Lower lobe of right lung (tissue), 2 donors: ENCODE data around the gene LCN2. TPM values are rescaled to one million over a fixed set of nuclear protein-coding genes. Genes with fewer than 3 reads are reported as not detected.
A peak's percentile ranks its signal among the peaks of the same experiment; 100 is the strongest.
"Not testable (repeated sequence)": the region's sequence is repeated elsewhere in the genome, so short reads cannot be mapped to it uniquely, and the experiment has no call there.

Experiments
- ATAC-seq, 2 donors: fragments of 200-7000 bp; cut with Tn5 transposase; one replicate each; pipeline ENCODE4 v1.9.1; 2020 to 2022; ENCODE audit warnings: mild to moderate bottlenecking in 2 of 2, moderate library complexity in 2 of 2
- DNase-seq: peaks from one replicate; pipeline ENCODE4 v3.0.0-alpha.2; 2020
- H3K27ac ChIP-seq: fragments of 200-600 bp; one replicate; pipeline ENCODE4 v1.8.0; 2022
- H3K27me3 ChIP-seq: fragments of 200-600 bp; one replicate; pipeline ENCODE4 v1.8.0; 2022; ENCODE audit warnings: low read depth
- H3K36me3 ChIP-seq: fragments of 200-600 bp; one replicate; pipeline ENCODE4 v1.8.0; 2022; ENCODE audit warnings: mild to moderate bottlenecking
- H3K4me1 ChIP-seq: fragments of 200-600 bp; one replicate; pipeline ENCODE4 v1.8.0; 2022
- H3K4me3 ChIP-seq: fragments of 200-600 bp; one replicate; pipeline ENCODE4 v1.8.0; 2022; ENCODE audit warnings: mild to moderate bottlenecking
- H3K9me3 ChIP-seq: fragments of 200-600 bp; one replicate; pipeline ENCODE4 v1.8.0; 2022
- CTCF ChIP-seq: fragments of 200-600 bp; IDR thresholded peaks from one replicate; pipeline ENCODE4 v1.8.0; 2022; ENCODE audit warnings: antibody characterized with exemption, mild to moderate bottlenecking
- intact Hi-C: fragments of 100-400 bp; cut with DNase I; formaldehyde crosslinking; loops from one replicate; pipeline ENCODE4 v1.11.0; 2022
- total RNA-seq: library from RNA; stranded (reverse); fragmentation: NEBNext Ultra II Directional; extraction: Animal tissue kit (Norgen Biotek cat#: 25700); gene quantifications from one replicate; pipeline ENCODE4 v1.2.1, GENCODE V29; 2021
- donor health status: DM: no; HTN: yes; CAD: no; lungs with severe emphysema.

The LCN2 gene
- total RNA-seq, 1 donor from 2014 or later, result 83.4 TPM

DNA sequence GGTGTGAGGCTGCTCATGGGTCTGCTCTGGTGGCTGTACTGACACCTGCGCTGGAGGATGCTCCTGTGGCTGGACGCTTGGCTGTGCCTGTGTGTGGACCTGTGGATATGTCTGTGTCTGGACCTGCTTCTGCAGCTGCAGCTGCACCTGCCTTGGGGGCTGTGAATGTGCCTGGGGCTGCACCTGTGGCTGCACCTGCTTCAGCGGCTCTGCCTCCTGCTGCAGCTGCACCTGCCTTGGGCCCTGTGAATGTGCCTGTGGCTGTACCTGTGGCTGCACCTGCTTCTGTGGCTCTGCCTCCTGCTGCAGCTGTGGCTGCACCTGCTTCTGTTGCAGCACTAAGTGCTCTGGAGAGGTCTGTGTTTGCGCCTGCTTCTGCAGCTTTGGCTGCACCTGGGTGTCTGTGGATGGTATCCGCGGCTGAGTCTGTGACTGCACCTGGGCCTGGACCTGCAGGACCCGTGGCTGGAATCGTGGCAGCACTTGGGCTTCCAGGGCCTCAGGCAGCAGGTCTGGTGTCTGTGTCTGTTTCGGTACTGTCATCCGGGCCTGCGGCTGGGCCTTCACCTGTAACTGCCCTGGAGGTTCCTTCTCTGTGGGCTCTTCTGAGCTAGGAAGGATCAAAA is 29.7 kb downstream of the LCN2 start:
- Histone ChIP-seq H3K36me3 (peaks cover 84% of the 10 kb centered on the region), H3K4me1 (no peaks in the 10 kb centered on the region), H3K27ac (no peak overlapping the region), H3K4me3 (no peak overlapping the region), H3K27me3 (no peaks in the 10 kb centered on the region), H3K9me3 (no peaks in the 10 kb centered on the region)
- no peak for TF ChIP-seq CTCF
- intact Hi-C loops, result no loop called here
- no peak for ATAC-seq
- DNase-seq, result no peak

GRCh38 chr9:128180001-128180400 is 30.7 kb downstream of the LCN2 start:
- no peak overlapping the region for H3K4me3 ChIP-seq
- H3K9me3 ChIP-seq, result no peaks in the 10 kb centered on the region
- DNase-seq (no peak), ATAC-seq (no peak)
- H3K4me1 ChIP-seq, result no peaks in the 10 kb centered on the region
- intact Hi-C loops, result no loop called here
- H3K36me3 ChIP-seq, result peaks cover 83% of the 10 kb centered on the region
- H3K27me3 ChIP-seq, result no peaks in the 10 kb centered on the region
- no peak overlapping the region for H3K27ac ChIP-seq
- TF ChIP-seq CTCF, result no peak

DNA sequence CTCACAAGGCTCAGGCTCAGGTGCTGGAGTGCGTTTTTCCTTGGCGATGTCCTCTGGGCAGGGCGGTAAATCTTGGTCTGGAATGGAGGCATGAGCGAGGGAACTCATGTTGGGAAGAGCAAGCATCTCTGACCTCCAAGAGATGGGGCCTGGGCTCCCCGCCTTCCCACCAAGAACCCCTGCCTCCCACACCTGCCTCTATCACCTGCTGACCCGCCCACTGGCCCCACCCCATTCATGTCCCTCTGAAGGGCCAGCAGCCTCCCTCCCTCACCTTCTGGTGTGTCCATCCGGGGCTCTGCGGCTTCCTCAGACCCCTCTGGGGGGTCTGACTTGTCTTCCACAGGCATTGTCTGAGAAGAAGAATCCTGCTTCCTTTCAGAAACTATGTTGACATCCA is 31.2 kb downstream of the LCN2 start:
- DNase-seq (no peak), ATAC-seq (no peak)
- H3K4me3 ChIP-seq, result no peak overlapping the region
- no peak overlapping the region for H3K27ac ChIP-seq
- H3K9me3 ChIP-seq, result no peaks in the 10 kb centered on the region
- intact Hi-C loops, result no loop called here
- TF ChIP-seq CTCF, result no peak
- H3K27me3 ChIP-seq, result no peaks in the 10 kb centered on the region
- no peaks in the 10 kb centered on the region for H3K4me1 ChIP-seq
- H3K36me3 ChIP-seq, result peaks cover 83% of the 10 kb centered on the region

DNA sequence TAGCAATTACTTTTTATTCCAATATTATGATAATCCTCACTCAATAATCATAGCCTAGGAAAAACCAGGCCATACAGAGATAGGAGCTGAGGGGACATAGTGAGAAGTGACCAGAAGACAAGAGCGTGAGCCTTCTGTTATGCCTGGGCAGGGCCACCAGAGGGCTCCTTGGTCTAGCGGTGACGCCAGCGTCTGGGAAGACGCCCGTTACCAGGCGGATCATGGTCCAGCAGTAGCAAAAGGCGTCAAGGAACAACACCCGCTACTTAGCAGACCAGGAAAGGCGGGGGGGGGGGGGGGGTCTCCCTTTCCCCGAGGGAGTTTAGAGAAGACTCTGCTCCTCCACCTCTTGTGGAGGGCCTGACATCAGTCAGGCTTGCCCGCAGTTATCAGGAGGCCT is 32.2 kb downstream of the LCN2 start:
- DNase-seq, H3K27ac ChIP-seq, H3K4me3 ChIP-seq, ATAC-seq, H3K27me3 ChIP-seq, intact Hi-C loops, H3K4me1 ChIP-seq, H3K9me3 ChIP-seq: not testable (repeated sequence)
- peaks cover 77% of the 10 kb centered on the region for H3K36me3 ChIP-seq
- TF ChIP-seq CTCF, result peak; percentile 33

GRCh38 chr9:128182893-128183588 is 33.8 kb downstream of the LCN2 start:
- no peaks in the 10 kb centered on the region for H3K27me3 ChIP-seq
- ATAC-seq (no peak), DNase-seq (no peak)
- TF ChIP-seq CTCF, result no peak
- H3K4me3 ChIP-seq, result no peak overlapping the region
- H3K4me1 ChIP-seq, result no peaks in the 10 kb centered on the region
- no peaks in the 10 kb centered on the region for H3K9me3 ChIP-seq
- intact Hi-C loops, result no loop called here
- H3K27ac ChIP-seq, result no peak overlapping the region
- H3K36me3 ChIP-seq, result peaks cover 77% of the 10 kb centered on the region
